GM19463 (cell line): ENCODE data around the gene MMP24.
"Not testable (repeated sequence)": the region's sequence is repeated elsewhere in the genome, so short reads cannot be mapped to it uniquely, and the experiment has no call there.

Experiments used
- ATAC-seq: cut with Tn5 transposase; IDR thresholded peaks from one replicate; pipeline ENCODE4 v1.9.1; 2021; ENCODE audit warnings: mild to moderate bottlenecking, moderate library complexity; ENCODE audit not compliant: unreplicated experiment

Gene MMP24

GRCh38 chr20:35253010-35253409 lies 26.5 kb downstream of the MMP24 start:
- ATAC-seq, result no peak

- ATAC-seq, result no peak
Observed at GRCh38 chr20:35254448-35254999, 28.0 kb downstream of the MMP24 start.

GRCh38 chr20:35257175-35257909 lies 30.9 kb downstream of the MMP24 start:
- no peak for ATAC-seq

DNA sequence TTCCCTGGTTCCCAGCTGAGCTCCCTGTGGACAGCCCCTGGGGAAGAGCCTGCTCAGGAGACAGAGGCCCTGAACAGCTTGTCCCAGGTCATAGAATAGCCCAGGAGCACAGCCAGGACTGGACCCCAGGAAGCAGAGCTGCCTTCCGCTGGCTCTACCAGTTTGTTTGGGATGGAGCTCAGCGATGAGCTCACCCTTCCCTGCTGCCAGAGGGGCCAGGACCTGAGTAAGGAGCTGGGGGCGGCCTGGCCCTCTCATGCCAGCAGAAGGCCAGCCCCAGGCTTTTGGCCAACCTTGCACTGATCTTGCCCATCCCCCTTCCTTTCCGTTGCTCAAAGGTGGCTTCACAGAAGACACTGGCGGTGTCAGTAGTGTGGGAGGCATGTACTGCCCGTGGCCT lies 33.9 kb downstream of the MMP24 start:
- ATAC-seq, result no peak

- not testable (repeated sequence) for ATAC-seq
Observed at GRCh38 chr20:35262321-35262720, 35.8 kb downstream of the MMP24 start.

DNA sequence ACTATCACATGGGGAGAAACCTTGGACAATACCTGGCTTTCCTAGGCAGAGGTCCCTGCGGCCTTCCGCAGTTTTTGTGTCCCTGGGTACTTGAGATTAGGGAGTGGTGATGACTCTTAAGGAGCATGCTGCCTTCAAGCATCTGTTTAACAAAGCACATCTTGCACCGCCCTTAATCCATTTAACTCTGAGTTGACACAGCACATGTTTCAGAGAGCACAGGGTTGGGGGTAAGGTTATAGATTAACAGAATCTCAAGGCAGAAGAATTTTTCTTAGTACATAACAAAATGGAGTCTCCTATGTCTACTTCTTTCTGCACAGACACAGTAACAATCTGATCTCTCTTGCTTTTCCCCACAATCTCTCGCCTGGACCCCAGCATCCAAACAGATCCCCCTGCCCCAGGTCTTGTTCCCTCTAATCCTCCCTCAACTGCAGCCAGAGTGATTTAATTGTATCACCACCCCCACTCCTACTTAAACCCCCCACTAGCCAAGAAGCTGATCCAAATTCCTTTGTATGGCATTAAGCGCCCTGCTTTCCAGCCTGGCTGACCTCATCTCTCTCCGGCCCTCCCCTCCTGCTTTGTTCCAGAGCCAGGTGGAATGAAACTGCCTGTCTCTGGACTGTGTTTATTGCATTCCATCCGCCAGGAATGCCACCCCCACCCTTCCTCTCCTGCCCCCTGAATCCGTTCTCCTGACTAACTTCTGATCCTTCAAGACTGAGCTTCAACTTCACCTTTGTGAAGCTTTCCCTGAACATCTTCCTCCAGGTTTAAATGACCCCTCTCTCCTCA lies 36.4 kb downstream of the MMP24 start:
- ATAC-seq, result not testable (repeated sequence)

- no peak for ATAC-seq
Observed at GRCh38 chr20:35263532-35264341, 37.2 kb downstream of the MMP24 start.

- no peak for ATAC-seq
Observed at GRCh38 chr20:35264755-35265154, 38.3 kb downstream of the MMP24 start.

- ATAC-seq, result no peak
Observed at GRCh38 chr20:35267092-35267491, 40.6 kb downstream of the MMP24 start.

GRCh38 chr20:35269055-35269781 lies 42.7 kb downstream of the MMP24 start:
- ATAC-seq, result no peak

- no peak for ATAC-seq
Observed at GRCh38 chr20:35270021-35270902, 43.8 kb downstream of the MMP24 start.

DNA sequence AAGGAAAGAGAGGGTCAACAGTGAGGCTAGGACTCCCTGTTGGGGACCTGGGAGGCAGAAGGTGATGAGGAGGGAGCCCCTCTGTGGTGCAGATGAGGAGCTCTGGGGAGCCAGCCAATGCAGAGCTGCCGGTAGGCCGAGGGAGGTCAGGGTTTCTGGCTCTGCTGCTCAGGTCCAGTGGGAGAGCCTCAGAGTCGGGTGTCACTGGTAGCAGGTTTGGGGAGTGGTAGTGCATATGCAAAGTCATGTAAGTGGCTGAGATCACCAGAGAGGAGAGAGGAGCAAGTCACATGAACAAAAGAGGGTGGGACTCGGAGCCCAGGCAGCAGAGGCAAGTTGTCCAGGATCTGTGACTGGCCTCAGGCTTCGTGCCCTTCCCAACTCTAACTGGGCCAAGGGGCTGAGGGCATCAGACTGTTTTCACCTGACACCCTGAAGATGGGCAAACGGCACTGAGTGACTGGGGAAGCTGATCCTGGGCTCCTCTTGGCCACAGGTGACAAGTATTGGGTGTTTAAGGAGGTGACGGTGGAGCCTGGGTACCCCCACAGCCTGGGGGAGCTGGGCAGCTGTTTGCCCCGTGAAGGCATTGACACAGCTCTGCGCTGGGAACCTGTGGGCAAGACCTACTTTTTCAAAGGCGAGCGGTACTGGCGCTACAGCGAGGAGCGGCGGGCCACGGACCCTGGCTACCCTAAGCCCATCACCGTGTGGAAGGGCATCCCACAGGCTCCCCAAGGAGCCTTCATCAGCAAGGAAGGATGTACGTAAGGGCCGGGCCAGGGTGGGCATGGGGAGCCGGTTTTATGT lies 44.8 kb downstream of the MMP24 start:
- ATAC-seq, result no peak

DNA sequence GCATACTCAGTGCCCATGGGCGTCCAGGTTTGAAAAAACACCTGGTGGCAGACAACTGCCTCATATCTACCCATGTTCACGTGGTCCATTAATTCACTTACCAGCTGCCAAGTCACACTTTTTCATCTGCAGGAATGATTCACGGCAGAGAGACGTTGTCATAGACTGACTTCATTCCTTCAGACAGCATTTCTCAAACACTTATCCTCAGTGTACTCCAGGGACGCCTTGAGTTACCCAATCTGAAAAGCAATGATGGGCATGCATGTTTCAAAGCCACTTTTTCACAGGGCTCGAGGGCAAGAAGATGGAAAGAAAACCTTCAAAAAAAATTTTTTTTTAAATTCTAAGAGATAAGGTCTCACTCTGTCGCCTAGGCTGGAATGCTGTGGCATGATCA lies 45.4 kb downstream of the MMP24 start:
- no peak for ATAC-seq

GRCh38 chr20:35273449-35274171 lies 47.1 kb downstream of the MMP24 start:
- no peak for ATAC-seq

GRCh38 chr20:35274172-35275092 lies 47.9 kb downstream of the MMP24 start:
- ATAC-seq, result no peak

- no peak for ATAC-seq
Observed at GRCh38 chr20:35275741-35276251, 49.3 kb downstream of the MMP24 start.

DNA sequence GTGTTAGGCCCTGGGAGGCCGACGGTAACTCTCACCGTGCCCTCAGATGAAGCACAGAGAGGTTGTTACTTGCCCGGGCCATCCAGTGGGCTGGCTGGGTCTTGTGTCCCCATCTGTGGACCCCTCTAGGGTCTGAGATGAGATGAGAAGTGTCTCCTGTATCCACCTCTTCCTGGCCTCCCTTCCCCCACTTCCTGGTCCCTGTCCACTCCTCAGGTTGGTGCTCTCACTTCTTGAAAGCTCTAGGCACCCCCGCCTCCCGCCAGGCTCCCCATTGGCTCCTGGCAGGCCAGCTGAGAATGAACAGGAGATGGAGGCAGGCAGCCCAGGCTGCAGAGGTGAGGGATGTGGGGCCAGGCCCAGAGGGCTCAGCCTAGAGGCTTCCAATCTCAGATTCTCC lies 49.9 kb downstream of the MMP24 start:
- no peak for ATAC-seq
